Epithelial cell of proximal tubule (primary cell): ENCODE results near the gene L3MBTL4. TPM values are rescaled to one million over a fixed set of nuclear protein-coding genes. Genes with fewer than 3 reads are reported as not detected.

ENCODE experiments used
- DNase-seq: peaks from one replicate; pipeline ENCODE4 v3.0.0-alpha.2; 2011; ENCODE audit warnings: low read depth
- H3K4me3 ChIP-seq: 2 replicates; pipeline ENCODE4 v1.5.1; 2011; ENCODE audit warnings: low read depth, mild to moderate bottlenecking, low read length
- CTCF ChIP-seq: conservative IDR thresholded peaks from 2 replicates; pipeline ENCODE4 v1.5.1; 2012; ENCODE audit warnings: low read depth, mild to moderate bottlenecking, low read length
- total RNA-seq: library from RNA; depleted of rRNA; stranded (reverse); fragments of >200 nt; gene quantifications from 2 replicates; pipeline ENCODE4 v1.2.3, GENCODE V29; 2015

Gene L3MBTL4
- total RNA-seq, 1 donor from 2014 or later, result 4.0 TPM

- H3K4me3 ChIP-seq, result no peak overlapping the region
- DNase-seq, result no peak
- TF ChIP-seq CTCF, result no peak
These were observed 466.5 kb downstream of the L3MBTL4 start for GRCh38 chr18:5948237-5948636.

- TF ChIP-seq CTCF, result no peak
- H3K4me3 ChIP-seq, result no peak overlapping the region
- no peak for DNase-seq
These were observed 470.3 kb downstream of the L3MBTL4 start for GRCh38 chr18:5944448-5944847.

GRCh38 chr18:5943514-5943913 is 471.2 kb downstream of the L3MBTL4 start:
- TF ChIP-seq CTCF, result no peak
- no peak overlapping the region for H3K4me3 ChIP-seq
- DNase-seq, result no peak

- no peak for DNase-seq
- no peak overlapping the region for H3K4me3 ChIP-seq
- TF ChIP-seq CTCF, result no peak
These were observed 472.1 kb downstream of the L3MBTL4 start for GRCh38 chr18:5942591-5942990.

GRCh38 chr18:5941890-5942289 is 472.8 kb downstream of the L3MBTL4 start:
- H3K4me3 ChIP-seq, result no peak overlapping the region
- no peak for DNase-seq
- TF ChIP-seq CTCF, result no peak

GRCh38 chr18:5939801-5940667 is 474.7 kb downstream of the L3MBTL4 start:
- no peak overlapping the region for H3K4me3 ChIP-seq
- no peak for TF ChIP-seq CTCF
- DNase-seq, result no peak

- no peak overlapping the region for H3K4me3 ChIP-seq
- no peak for DNase-seq
- TF ChIP-seq CTCF, result no peak
These were observed 476.9 kb downstream of the L3MBTL4 start for GRCh38 chr18:5937795-5938194.
